CD4-positive, alpha-beta T cell treated with Interleukin-21 for 1 hour (primary cell): ENCODE measurements around the gene EFCAB10.
A peak's percentile ranks its signal among the peaks of the same experiment; 100 is the strongest.
"Not testable (repeated sequence)": the region's sequence is repeated elsewhere in the genome, so short reads cannot be mapped to it uniquely, and the experiment has no call there.

Experiments
- DNase-seq: peaks from one replicate; pipeline ENCODE4 v3.0.0-alpha.2; 2020

The EFCAB10 gene, protein sequence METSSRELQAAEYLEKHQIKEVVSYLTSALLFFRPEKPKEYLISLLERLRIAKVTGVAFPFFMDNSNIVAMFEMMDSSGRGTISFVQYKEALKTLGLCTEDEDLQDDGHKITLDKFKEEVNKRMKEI

DNA sequence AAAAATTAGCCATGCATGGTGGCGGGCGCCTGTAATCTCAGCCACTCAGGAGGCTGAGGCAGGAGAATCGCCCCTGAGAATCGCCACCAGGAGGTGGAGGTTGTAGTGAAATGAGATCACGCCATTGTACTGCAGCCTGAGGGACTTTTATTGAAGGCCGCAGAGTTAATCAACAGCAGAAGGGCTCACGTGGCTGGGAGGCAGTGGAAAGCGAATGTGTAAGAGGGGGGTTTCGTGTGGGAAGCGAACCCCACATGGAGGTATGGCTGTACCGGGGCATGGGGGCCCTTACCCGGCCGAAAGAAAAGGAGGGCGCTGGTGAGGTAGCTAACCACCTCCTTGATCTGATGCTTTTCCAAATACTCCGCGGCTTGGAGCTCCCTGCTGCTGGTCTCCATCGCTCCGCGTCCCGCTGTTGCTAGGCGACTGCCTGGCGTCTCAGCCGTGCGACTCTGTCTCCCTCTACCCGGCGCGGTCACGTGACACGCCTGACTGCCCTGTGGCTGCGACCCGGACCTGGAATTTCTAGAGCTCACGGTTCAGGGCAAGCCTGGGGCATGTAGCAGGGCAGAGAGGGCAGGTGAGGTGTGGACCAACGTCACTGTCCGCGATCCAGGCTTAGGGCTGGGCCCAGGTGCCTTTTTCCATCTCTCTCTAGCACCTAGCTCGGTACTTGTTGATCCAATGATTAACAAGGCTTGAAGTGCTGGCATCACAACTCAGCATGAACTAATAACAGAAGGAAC, at the start of gene EFCAB10:
Gene EFCAB10 (minus strand): TSS at position 428 of the 746 bp plus-strand sequence. CDS start 30 bp downstream, at position 398.
- DNase-seq = peak; percentile 34

DNA sequence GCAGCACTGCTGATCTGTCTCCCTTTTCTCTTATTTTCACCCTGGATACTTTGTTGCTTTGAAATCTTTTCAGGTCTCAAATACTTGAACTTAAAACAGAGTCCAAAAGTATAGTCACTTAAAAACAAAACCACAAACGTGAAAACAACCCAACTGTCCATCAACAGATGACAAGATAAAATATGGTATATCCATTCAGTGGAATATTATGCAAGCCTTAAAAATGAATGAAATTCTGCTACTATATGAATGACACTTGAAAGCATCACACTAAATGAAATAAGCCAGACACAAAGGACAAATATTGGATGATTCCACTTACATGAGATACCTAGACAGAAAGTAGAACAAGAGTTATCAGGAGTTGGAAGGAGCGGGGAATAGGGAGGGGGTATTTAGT, 44.7 kb upstream of the EFCAB10 start:
- DNase-seq = no peak

DNA sequence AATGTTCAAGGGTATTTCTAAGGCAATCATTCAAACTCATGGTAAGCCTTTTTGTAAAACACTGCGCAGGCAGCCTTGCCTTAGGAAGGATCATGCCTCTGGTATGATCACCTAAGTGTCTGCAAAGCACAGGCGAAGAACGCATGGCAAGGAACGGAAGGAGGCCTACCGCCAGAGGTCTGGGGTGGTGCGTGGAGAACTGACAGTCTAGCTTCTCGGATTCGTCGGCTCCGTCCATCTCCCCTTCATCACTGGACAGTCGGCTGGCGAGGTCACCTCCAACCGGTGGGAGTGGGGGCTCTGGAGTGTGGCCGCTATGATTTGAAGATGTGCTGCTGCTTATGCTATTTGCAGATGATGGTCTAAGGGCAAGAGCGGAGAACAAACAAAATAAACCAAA, 42.6 kb upstream of the EFCAB10 start:
- DNase-seq = no peak

DNA sequence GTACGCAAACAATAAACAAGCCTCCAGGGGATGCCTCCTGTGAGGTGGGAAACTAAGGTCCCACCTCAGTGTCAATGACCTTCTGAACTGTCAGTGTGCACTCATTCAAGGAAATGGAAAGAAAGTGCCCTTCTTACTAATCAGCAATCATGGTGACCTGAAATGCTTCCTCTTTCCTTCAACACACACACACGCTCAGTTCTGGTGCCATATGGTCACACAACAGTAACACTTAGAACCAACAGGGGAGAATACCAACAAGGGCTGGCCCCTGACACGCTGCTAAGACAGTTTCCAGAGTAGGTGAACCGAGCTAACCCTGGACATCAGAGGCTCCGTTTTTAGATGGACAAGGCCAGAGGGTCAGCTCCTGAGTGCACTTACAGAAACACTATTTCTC, 42.1 kb upstream of the EFCAB10 start:
- DNase-seq = no peak

DNA sequence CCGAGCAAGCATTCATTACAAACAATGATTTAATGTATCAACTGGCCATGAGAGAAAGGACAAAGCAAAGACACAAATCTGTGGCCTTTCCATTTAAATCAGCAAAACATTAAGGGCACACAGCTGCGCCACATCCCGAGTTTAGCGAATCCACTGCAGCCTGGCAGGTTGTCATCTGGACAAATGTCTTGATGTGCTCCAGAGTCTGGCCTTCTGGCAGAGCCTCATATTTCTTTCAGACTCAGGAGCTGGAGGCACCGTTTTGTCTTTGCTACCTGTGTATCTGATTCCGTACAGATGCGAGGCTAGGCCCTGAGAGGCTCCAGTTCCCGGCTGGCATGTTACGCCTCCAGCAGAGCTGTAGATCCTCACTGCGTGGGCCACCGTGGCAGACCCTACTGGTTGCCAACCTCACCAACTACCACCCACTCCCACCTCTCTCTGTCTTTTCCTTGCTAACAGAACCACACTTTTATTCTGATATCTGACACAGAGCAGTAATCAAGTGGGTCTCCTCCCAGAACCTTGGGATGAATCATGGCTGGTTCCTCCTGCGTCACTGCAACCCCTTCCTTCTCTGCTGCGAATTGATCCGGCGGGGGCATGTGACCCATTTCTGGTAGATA, 40.9 kb upstream of the EFCAB10 start:
- no peak for DNase-seq

DNA sequence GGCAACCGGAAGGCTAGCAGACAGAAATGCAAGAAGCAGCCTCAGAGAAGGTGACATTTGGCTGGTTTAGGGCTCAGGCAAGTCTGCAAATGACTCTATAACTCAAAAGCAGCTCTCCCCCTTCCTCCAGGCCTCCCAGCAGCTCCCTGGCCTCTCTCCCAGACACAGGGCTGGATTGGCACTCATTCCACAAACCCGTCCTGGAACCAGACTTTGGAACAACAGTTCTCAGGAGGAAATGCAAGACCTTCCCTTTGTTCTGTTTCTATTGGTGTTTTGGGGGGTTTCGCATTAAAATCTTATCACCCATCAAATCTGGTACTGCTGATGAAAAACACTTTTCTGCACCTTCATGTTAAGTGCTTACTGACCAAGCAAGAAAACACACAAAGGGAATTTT, 40.3 kb upstream of the EFCAB10 start:
- no peak for DNase-seq

DNA sequence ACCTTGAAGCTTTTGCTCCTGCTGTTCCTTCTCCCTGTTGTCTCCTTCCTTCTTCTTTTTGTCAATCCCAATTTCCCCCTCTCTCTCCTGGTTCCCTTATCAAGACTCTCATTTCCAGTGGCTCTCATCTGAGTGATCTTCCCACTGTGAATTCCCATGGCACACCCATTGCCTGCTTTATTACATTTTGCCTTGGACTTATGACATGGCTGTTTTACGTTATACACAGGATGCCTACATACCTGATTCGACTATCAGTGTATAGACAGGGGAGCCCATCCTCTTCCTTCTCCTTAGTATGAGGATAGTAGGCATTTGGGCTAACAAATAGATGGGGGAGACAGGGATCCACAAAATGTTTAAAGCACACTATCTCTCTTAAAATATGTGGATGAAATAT, 39.9 kb upstream of the EFCAB10 start:
- no peak for DNase-seq

DNA sequence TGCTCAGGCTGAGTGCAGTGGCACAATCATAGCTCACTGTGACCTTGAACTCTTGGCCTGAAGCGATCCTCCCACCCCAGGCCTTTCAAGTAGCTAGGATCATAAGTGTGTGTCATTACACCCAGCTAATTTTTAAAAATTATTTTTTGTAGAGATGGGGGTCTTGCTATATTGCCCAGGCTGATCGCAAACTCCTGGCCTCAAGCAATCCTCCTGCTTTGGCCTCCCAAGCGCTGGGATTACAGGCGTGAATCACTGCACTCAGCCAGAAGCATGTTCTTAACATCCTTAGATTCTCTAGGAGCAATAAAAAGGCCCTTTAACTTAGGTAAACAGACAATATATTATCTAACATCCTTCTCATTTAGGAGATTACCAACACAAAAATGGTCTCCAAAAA, 38.3 kb upstream of the EFCAB10 start:
- DNase-seq = no peak

DNA sequence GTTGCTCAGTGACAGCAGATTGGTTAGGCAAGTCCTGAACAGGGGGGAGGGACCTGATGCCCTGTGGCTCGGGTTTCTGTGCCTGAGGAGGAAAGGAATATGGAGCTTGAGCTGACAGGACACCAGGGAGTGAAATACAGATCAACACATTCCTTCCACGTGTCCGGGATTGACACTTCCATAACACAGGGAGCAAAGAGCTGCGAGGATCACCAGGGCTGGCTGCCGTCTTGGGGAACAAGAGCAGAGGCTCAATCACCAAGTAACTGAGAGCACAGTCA, 36.7 kb upstream of the EFCAB10 start:
- DNase-seq = no peak

DNA sequence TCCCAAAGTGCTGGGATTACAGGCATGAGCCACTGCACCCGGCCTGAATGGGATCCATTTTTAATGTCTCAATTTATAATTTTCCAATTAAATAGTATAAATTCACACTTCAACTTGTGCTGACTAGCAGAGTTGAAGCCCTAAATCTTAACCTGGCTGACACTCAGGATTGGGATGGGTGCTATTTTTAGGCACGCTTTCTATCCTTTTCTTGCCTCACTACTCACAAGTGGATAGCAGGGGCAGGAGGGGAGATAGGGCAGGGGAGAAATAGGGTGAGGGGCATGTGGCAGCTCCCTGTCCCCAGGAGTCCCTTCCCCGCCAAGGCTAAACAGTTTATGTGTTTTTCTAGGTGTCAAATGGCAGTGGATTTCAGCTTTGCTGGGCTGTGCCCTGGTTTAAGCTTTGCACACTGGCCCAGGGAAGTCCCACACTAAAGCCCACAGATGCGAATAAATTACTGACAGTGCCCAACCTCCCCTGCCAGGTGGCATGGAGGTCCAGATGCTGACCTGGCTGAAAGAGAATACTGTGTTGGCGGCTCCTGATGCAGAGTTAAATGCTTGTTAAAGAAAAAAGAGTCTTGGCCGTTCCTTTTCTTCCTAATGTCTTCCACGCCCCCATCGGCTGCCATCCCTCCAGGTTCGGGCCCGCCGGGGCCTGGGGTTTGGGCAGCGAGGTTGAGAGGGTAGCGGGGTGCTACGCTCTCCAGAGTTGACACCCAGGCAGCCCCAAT, 36.2 kb upstream of the EFCAB10 start:
- no peak for DNase-seq

DNA sequence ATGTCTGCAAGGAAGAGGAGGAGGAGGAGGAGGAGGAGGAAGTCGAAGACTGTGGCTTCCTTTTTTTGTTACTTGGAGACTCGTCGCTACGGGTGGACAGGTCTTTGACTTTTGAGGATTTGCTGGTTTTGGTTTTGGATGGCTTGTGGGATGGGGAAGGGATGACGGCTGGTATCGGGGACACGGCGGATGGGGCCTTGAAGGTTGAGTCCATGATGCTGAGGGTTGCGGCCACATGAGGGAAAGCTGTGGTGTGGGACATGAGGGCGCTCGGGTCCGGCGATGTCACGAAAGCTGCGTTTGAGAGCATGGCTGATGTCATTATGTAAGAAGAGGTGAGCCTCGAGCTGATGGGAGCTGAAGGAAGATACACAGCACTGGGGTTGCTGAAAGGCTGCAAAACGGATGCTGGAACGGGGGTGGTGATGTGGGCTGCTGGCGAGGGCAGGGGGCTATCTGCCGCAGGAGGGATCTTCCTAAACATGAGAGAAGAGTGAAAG, 33.1 kb upstream of the EFCAB10 start:
- no peak for DNase-seq

DNA sequence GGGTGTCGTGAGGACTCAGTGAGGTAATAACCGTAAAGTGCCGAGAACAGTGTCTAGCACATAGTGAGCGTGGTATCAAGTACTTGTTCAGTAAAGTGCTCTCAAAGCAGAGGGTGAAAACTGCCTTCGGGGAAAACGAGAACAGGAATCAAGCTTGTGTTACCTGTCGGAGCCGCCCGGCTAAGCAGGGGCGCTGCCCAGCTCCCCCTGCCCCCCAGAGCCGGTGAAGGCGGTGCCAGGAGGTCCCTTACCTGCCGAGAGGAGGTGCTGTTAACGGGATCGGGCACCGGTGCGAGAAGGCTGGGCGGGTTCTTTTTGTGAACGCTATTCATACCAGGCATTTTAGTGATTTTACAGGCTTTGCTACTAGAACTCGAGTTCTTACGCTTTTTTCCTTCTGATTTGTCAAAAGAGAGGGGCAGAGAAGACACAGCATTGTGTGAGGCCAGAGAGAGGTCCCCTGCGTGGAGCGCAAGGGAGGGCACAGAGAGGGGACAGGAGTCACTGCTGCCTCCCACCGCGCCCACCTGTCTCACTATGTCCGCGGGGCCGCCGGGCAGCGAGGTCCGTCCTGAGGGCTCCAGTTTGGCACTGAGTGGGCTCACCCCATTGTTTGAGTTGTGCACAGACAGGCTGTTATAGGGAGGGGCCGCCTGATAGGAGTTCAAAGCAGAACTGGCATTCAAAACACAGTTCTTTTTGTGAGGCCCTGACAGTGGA, 32.5 kb upstream of the EFCAB10 start:
- DNase-seq = no peak

DNA sequence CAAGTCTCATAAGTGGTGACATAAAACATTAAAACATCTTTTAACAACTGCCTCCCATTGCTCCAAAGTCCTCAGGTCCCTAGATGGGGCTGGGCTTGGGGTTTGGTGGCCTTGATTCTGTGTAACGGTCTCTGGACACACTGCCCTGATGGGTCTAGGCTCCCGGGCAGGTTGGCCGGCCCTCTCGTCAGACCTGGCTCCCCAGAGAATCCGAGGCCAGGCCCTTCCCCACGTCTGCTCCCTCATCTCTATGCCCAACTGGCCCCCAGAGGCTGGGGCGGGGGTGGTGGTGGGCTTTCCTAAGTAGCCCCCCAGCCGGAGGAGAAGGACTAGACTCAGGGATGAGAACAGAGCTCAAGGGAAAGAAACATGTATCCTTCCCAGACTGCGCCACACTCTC, 31.5 kb upstream of the EFCAB10 start:
- no peak for DNase-seq

DNA sequence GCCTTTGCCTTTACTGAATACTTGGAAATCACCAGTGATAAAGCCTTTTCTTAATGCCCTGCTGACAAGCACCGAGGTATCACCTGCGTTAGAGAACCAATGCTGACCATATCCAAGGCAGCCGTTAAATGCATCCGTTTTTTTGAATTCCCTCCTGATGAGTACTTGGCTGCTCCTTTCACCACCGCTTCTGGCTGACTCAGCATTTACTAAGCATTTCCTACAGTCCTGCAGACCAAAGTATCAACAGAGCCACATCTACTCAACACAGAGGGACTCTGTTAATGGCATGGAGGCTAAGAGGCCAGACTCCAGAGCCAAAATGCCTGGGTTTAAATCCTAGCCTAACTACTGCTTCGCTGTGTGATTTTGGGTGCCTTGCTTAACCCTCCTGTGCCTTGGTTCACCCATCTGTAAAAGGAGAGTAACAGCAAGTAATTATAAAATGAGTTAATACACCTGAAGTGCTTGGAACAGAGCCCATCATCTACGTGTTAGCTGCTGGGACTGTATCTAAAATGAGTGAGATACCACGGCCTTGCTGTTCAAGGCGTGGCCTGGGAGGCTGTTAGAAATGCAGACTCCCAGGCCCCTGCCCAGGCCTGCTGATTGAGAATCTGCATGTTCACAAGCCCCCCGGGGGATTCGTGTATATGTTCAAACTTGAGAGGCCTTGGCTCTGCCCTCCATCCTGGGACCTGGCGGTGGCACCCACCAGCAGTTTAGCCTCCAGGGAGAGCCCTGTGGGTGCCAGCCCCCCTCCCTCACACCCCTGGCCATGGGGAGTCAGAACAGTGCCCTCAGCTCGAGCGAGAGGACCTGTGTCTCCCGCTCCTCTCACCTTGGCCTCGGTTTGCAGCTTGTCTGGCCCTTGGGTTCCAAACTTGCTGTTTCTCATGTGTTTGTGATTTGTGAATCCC, 30.8 kb upstream of the EFCAB10 start:
- no peak for DNase-seq

DNA sequence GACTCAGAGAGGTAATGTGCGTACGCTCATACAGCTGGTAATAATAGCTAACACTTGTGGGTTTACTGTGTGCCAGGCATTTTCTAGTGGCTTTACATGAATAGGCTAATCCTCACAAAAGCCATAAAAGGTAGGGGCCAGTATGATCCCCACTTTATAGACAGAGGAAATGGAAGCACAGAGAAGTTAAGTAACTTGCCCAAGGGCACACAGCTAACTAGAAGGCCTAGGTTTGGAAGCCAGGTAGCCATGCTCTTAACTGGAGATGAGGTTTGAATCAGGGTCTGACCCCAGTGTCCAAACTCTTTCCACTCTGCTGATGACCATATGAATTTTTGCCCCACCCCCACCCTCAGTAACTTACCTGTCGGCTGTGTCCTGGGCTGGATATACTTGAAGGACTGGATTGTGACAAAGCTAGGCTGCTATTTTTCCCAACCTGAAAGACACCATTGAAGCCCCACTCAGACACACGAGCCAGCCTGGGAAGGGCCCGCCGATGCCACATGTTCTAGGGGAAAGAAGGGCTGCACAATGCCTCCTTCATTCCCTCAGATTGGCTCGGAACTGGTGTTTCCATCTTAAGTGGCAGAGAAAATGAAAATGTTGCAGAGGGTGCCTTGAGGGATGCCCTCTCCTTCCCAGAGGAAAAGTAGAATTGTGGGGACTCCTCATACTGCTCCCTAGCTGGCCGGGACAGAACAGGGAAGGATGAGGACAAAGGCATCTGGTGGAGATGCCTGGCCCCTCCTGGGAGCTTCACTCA, 29.1 kb upstream of the EFCAB10 start:
- DNase-seq = no peak

DNA sequence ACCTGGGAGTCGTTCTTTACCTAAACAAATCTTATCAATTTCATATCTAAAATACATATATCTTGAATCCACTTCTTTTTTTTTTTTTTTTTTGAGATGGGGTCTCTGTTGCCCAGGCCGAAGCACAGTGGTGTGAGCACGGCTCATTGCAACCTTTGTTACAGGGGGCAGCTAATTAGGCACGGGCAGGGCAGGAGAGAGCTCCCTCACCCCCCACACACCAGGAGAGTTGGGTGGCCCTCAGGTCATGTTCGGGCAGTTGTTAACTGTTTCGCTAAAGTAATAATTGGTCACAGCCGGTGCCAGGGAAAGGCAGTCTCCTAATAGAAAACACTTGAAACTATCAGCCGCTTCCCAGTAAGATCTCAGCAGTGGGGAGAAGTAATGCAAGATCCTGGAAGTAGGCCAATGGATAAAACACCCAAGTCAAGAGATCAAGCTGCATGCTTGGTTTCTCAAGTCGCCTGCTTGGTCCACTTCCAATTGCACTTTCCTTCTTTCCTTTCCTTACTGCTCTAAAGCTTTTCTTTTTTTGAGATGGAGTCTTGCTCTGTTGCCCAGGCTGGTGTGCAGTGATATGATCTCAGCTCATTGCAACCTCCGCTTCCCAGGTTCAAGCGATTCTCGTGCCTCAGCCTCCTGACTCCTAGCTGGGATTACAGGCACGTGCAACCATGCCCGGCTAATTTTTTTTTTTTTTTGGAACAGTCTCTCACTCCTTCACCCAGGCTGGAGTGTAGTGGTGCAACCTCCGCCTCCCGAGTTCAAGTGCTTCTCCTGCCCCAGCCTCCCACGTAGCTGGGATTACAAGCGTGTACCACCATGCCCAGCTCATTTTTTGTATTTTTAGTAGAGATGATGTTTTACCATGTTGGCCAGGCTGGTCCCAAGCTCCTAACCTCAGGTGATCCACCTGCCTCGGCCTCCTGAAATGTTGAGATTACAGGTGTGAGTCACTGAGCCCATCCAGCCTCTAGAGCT, 21.3 kb upstream of the EFCAB10 start:
- no peak for DNase-seq

DNA sequence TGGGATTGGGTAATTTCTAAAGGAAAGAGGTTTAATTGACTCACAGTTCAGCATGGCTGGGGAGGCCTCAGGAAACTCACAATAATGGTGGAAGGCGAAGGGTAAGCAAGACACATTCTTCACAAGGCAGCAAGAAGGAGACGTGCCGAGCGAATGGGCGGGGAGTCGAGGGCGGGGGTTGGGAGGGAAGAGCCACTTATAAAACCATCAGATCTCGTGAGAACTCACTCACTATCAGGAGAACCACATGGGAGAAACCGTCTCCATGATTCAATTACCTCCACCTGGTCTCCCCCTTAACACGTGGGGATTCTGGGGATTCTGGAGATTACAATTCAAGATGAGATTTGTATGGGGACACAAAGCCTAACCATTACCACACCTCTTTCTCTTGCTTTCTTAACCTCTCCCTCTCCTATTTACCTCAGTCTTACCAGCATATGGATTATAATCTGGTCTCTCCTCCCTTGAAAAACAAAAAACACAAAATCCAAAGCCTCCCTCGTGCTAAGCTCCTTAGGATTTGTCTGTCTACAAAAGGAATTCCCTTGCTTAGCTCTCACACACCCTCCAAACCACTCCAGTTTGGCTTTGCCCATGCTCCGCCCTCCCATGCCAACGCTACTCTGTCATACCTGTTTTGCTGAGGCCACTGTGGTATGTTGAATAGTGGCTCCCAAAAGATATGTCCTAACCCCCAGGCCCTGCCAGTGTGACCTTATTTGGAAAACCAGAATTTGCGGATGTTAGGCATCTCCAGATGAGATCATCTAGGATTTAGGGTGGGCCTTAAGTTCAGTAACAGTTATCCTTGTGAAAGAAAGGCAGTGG, 19.6 kb upstream of the EFCAB10 start:
- DNase-seq = no peak

DNA sequence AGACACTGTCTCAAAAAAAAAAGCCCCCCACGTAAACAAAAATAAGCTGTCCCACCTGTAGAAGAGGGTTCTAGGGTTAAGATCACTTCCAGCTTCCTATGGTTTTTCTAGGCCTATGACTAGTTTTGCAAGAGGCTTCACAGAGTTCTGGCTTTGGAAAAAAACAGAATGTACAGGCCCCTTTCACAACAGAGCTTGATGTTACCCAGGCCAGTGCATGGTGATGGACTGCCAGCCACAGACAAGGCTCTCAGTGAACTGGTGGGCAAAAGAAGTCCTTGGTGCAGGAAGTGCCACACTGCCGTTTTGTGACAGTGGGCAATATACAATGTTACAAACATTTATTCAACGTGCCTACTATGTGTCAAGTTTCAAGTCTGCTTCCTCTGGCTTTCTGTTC, 18.3 kb upstream of the EFCAB10 start:
- no peak for DNase-seq

DNA sequence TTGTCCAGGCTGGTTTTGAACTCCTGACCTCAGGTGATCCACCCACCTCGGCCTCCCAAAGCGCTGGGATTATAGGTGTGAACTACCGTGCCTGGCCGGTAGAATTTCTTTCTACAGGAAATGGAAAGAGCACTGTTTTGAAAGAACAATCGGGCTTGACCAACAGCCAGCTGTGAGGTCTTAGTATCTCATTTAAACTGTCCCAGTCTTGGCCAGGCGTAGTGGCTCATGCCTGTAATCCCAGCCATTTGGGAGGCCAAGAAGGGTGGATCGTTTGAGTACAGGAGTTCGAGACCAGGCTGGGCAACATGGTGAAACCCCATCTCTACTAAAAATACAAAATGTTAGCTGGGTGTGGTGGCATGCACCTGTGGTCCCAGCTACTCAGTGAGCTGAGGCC, 17.8 kb upstream of the EFCAB10 start:
- not testable (repeated sequence) for DNase-seq
